HG02884 (cell line): ENCODE results near the gene SYNE3.

Experiments
- ATAC-seq: cut with Tn5 transposase; IDR thresholded peaks from one replicate; pipeline ENCODE4 v1.9.1; 2021; ENCODE audit warnings: mild to moderate bottlenecking, moderate library complexity; ENCODE audit not compliant: unreplicated experiment

Gene SYNE3

DNA sequence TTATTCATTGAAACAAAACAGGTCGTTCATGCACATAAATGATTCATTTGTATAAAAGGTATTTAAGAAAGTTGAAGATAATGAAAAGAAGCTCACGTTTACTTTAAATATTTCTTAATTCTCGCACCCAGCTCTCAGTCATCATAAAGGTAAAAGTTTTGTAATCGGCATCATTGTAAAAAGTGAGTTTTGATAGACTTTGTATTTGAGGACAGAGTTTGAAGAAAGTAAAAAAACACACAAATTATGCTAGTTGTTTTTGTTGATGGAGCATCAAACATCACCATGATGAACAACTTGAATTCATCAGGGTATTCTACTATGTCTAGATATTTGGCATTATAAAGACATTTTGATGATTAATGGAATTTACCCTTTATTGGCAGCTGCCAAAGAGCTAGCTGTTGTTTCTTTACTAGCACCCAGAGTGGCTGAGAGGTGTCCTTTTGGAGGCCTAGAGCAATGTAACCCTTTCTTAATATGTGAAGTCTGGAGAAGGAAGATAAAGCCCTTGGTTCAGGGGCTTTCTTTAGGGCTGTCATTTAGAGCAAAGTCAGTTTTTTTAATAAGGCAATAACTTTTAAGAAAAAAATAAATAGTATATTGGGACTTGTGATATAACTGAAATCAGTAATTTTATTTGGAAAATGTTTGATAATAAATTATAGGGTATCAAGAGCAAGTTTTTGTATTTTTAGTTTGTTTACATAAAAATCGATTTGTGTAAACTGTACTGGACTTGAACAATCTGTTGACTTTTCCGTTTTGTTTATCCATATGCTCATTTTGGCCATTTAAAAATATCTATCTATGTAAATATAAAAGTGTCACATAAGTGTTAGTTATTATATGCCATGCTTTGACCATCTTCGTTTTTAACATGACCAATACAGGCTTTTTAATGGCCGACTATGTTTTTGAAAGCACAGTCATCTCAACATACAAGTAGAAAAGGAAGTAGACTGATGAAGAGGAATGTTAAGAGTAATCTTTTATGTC is 25.8 kb upstream of the SYNE3 start:
- ATAC-seq, result no peak

DNA sequence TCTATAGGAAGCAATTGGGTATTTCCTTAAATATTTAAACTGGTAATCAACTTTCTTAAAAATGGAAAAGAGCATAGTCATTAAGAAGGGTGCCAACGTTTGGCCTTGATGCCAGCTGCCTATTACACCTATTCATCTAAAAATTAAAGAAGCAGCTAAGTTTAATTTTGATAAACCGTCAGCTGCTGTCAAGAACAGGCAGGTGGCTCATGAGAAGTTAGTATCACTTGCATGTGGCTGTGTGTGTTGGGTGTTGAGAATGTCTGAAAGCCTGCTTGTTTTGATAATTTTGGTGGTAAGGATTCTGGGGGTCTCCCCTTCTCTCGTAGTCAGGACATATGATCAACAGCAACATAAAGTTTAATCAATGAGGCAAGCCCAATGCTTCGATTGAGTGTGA is 24.9 kb upstream of the SYNE3 start:
- ATAC-seq, result no peak

DNA sequence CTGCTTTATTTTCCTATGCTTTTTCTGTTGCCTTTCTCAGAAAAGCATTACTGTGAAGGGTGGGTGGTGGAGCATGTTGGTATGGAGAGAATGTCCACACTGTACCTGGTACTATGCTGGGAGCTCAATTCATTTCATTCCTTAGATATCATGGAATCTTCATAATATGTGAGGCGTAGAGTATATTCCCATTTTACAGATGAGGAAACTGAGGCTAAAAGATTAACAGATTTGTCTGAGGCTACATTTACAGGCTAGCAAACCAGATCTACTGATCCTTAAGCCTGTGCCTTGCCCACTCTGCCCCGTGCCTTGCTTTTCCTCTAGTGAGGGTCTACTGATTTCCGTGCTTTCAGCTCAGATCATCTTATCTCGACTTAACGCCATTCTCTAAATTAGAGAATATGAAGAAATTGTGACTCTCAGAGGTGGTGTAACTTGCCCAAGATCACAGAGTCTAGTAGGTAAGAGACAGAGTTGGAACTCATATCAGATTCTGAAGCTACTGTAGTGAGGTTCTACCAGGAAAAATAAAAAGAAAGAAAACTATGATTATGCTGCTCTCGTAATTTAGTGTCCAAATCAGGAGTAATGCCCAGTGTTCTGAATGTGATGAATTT is 23.9 kb upstream of the SYNE3 start:
- no peak for ATAC-seq

DNA sequence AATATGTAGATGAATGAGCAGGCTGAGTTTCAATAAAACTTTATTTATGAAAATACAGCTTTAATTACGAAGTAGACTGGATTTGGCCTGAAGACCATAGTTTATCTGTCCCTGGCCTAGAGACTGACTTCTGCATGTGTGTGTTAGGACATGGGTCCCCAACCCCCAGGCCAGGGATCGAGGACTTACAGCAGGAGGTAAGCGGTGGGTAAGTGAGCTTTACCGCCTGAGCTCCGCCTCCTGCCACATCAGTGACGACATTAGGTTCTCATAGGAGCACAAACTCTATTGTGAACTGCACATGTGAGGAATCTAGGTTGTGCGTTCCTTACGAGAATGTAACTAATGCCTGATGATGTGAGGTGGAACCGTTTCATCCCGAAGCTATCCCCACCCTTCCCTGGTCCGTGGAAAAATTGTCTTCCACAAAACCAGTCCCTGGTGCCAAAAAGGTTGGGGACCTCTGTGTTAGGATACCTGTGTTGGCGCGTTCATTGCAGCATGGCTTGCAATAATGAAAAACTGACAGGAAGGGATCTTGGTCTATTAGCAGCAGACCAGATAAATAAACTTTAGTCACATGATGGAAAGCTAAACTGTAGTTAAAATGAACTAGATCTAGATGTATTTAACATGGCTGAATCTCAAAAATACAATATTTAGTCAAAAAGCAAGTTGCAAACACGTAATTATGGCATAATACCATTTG is 22.5 kb upstream of the SYNE3 start:
- ATAC-seq, result no peak

DNA sequence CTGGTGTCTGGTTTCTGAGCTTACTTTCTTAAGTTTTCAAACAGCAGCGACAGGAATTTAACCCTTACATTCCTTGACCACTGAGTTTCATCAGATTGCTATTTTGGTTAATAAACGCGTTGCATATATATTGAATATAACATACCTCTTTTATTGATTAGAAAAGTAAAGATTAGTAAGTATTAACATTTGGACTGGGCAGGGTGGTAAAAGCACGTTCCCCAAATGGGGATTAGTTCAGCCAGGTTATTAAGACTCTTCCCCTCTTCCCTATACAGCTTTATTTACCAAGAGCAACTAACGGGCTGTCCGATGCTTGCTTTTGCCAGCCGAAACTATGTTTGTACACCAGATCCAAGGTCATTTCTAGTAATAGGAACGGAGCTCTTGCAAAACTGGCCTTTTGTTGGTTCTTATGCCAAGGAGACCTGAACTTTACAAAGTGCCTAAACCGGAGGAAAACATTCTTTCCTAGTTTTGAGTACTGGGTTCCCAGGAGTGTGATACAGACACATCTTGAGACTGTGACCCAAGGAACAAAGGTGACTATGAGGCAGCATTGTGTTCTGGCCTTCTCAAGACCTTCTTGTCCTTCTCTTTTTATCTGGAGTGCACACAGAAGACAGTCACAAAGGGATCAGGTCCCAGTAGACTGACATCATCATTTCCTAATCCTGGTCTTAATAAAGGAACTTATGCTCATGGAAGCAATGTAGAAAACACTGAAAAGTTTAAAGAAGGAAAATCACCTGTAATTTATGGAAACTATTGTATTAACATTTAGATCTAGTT is 21.0 kb upstream of the SYNE3 start:
- no peak for ATAC-seq

DNA sequence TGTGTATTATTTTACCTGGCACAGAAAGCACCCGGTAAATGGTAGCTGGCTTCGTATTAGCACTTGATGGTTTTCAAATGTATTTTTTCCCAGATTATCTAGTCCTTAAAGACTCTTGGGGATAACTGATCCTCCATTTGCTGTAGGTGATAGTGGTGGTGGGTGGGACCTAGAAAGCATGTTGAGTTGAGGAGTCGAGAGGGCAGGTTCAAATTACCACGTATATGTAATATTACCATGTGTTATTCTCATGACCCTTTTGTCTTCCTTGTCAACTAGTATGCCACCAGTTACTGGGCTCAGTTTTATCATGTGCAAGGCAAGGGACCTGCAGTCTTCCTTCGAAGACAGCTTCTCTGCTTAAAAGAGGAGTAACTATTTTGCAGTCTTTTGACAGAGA is 20.2 kb upstream of the SYNE3 start:
- no peak for ATAC-seq

DNA sequence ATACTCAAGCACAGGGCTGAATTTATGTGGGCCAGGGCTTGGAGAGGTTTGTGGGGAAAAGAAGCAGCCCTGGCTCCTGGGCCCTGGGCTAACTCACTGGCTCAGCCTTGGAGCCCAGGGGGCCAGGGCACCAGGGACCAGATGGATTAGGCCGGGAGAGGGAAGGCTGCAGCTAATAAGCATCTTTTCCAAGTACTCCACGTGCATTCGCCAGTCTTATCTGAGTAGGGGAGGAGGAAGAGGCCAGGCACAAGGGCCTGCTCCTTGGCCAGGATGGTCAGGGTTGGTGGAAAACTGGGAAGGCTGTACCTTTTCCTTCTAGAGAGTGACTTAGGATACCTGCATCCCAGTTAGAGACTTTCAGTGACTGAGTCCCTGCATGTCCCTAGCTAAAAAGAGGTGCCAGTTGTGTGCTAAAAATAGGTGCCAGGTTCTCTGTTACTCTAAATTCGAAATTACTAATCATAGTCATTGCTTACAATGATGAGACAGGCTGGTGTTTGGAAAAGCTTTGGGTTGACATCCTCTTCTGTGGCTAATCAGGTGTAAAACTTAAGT is 19.7 kb upstream of the SYNE3 start:
- ATAC-seq, result no peak

DNA sequence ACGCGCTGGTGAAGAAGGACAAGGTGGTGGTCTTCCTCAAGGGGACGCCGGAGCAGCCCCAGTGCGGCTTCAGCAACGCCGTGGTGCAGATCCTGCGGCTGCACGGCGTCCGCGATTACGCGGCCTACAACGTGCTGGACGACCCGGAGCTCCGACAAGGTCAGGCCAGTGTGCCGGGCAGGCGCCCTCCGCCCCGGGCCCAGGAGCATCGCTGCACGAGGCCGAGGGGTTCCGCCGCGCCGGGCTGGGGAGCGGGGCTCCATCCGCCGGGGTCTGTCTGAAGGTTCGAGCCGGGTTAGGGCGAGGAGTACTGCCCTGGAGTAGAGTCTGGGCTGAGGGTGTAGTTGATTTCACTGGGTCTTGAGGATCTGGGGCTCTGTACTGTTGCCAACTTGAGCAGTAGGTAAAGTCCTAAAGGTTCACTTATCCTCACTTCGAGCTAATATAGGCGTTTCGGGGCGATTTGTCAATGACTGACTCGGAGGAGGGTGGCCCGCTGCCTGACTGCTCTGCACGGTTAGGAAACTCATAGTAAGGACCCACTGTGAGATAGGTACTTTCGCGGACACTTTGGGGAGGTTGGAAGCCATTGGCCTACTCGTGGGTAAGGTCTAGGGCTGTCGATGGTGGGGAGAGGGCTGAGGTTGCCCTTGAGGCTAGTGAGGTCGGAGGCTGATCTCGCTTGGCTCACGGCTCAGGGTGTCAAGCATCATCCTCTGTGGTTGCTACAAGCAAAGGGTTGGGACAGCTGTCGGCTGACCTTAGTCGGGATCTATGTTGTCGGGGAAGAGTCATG is 19.0 kb upstream of the SYNE3 start:
- ATAC-seq, result peak; percentile 1

DNA sequence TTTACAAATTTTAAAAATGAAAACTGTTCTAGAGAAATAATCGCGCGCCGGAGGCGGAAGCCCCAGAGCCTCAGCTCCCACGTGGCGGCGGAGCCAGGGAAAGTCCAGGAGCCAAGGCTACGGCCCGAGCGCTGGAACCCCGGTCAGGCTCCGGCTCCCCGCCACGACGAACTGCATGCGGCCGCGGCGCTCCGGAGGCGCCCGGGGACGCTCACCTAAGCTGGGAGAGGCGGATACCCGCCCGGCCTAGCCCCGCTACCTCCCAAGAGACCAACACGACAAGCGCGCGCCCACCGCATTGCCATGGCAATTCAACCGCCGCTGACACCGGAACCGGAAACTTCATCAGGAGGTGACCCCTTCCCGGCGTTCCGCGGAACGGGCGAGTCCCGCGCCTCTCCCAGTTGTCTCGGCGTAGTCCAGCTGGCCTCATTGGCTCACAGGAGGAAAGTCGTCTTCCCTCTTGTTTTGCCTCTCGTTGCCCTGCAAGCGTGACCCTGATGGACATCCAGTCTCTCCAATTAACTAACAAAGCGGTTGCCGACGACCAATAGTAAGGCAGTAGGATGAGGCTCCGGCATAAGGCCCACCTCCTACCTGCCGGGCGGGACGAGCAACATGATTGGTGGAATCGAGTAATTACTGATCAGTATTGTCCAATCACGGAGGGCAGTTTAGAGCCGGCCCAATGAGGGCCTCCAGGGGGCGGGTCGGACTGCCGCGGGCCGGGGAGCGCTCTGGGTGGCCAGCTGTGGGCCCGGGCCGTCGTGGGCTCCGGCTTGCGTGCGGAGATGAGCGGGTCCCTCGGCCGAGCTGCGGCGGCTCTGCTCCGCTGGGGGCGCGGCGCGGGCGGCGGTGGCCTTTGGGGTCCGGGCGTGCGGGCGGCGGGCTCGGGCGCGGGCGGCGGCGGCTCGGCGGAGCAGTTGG is 18.1 kb upstream of the SYNE3 start, which contains the start of gene GLRX5:
Gene GLRX5, plus strand, starts transcription at position 752 of the 927 bp plus-strand sequence. Its CDS starts 40 bp downstream, at position 792.
- ATAC-seq, result peak; percentile 89

DNA sequence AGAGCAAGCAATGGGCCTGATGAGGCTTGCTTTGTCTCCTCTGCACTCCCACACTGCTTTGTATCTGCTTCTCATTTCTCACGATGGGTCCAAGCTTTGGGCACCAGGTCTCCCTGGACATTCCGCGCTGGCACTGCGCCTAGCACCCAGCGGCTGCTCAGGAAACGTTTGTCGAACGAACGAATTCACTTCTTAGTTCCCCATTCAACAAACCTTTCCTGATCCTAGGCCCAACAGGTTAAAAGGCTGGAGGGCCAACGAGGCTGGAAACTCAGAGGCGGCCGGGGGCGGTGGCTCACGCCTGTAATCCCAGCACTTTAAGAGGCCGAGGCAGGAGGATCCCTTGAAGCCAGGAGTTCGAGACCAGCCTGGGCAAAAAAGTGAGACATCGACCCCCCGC is 17.4 kb upstream of the SYNE3 start:
- no peak for ATAC-seq

DNA sequence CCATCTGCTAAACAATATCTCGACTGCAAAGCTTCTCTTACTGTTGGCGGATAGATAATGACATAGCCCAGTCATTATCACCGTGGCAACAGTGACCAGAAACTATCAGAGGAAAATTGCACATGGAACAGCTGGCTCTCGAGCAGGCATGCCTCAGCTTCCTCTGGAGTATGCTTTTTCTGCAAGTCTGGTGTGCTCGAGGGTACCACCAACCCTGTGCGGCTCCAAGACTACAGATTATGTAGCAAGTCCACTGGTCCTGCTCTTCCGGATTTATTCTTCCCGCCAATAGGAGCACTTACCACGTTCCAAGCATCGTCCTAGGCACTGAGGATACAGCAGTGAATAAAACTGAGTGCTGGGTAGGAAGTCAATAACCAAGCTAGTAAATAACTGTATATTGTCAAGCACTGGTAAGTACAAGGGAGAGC is 17.0 kb upstream of the SYNE3 start:
- no peak for ATAC-seq

DNA sequence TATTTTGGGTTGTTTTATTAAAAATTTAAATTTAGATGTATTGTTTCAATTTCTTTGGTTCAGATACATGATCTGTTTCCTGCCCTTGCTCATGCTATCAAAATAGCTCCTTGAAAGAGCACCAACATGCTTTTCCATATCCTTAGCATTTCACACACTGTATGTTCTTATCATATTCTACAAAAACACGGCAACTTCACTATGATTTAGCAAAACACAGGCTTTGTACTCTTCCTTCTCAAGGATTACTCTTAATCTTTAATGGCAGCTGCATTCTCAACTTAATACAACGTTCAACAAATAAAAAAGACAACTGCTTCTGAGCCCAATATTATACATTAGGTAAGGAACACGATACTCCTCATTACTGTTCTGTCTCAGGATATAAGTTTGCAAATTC is 15.5 kb upstream of the SYNE3 start:
- ATAC-seq, result no peak

DNA sequence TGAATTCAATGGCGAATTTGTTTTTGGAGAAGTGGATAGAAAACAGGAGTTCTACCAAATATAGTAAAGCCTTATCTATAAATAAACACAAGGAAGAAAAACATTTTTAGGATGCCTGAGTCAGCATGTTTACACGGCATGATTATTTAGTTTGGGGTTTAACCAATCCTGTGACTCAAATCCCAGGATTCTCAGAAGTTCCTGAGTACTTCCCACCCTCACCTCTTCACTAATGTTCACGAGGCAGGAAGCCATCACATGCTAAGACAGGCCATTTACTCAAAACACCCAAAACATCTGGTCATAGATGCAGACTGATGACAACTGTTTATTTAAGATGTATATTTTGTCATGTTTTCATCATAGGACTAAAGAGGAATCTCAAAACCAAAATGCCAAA is 15.0 kb upstream of the SYNE3 start:
- no peak for ATAC-seq

DNA sequence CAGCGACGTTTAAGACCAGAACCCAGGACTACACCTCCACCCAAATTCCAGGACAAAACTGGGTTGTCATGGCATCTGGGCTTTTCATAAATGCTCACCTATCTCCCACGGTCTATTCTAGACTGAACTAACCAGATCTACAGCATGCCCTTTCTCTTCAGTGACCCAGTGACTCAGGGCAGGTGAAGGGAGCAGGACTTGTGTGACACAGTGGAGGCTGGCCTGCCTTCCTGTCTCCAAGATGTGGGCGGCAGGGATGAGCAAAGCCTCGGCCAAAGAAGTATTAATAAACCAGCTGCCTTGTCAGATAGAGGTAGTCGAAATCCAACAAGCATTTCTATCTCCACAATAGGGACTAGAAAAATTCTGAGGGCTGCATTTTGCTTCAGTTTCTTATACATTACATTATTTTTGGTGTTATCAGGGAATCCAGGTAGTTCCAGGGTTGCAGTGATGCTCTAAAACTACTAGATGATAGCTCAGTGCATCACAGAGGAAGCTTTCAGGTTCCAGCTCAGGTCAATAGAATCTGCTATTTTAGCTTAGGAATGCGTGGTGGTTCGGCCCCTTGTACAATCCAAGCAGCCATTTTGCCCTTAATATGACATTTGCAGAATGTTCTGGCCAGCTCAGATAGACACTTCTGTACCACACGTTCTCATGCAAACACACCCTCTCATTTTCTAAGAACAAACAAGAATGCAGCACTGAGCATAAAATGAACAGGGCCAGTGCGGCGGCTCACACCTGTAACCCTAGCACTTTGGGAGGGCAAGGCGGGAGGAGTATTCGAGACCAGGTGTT is 14.2 kb upstream of the SYNE3 start:
- ATAC-seq, result no peak

DNA sequence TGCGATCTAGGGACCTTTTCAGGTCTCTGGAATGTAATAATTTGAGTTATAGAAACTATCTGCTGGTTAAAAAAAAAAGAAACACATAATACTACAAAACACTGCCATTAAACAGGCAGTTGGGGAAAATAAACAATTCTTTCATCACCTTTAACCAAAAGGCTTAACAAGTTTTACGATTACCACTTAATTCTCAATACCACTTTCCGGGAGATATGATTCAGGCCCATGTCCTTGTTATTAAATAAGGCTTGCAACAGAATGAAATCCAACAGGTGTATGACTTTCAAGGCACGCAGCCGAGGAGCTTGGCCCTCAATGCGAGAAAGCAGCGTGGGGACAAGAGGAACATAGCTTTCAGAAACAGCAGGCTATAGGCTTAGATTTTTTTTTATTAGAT is 12.8 kb upstream of the SYNE3 start:
- ATAC-seq, result no peak

DNA sequence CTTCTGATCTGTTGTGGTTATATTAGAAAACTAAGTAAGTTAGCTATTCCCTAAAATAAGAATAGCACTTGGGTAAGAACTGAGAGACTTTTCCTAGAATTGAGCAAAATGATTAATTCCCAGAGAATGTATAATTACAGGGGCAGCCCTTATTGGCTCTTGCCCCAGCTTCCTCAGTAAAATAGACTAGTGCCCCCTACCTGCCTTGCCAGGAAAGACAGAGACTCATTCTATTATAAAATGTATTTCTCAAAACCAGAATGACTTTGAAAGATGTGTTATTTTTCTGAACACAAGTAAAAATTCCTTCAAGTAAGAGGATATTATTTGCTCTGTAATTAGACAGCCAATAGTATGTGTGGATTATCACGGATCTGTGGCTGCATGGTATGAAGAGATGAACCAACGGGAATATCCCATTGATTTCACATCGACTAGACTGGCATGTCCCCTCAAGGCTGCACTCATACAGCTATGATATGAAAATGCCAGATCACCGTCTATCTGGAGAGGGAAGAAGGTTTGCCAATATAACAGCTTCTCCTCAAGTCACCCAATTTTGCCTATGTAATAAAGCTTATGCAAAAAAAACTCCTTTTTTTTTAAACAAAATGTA is 11.0 kb upstream of the SYNE3 start:
- ATAC-seq, result no peak
